GM18873 (cell line): ENCODE measurements around the gene MFAP4.

Source experiments
- ATAC-seq: cut with Tn5 transposase; IDR thresholded peaks from one replicate; pipeline ENCODE4 v1.9.1; 2021; ENCODE audit warnings: mild to moderate bottlenecking, moderate library complexity, moderate number of reproducible peaks; ENCODE audit not compliant: unreplicated experiment, low FRiP score

Gene MFAP4

DNA sequence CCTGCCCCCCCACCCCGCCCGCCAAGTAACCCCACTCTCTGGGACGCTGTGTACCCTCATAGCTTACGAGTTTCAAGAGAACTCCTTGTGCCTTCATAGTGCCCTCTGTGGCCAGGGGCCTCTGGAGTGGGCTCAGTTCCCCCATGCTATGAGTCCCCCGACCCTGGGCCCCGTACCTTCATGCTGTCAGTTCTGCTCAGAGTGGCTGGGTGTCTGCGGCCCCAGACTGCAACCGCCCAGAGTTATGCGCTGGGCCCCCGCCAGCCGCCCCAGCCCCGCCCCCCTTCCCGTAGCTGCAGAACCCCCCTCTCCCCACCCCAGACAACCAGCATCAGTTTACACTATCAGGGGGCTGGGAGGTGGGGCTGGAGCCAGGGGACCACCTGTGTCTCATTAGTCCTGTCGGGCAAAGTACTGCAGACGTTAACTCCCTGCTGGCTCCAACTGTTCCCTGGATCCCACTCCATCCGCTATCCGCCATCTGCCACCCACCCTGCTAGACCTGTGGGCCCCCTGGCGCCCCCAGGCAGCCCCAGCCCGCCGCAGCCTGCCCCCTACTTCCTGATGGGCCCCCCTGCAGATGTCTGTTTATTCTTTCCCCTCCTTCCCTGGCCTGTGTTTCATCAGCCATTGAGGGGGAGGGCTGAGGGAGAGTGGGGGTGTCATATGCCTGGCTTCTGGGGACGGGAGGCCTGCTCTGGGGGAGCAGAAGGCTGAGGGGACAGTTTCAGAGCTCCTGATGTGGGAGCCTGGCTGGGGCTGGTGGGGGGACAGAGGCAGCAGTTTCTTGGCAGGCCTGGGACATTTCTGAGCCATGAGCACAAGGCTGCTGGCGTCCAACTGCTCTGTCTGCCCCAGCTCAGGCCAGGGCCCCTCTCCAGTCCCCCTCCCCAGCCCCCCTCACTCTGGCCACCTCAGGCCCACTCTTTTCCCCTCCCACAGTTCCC is at the start of gene MFAP4:
MFAP4 (minus strand) TSS at position 217 of the 947 bp plus-strand sequence; CDS start at position 182, 35 bp downstream.
- ATAC-seq = no peak

GRCh38 chr17:19433727-19434340 is 46.8 kb upstream of the MFAP4 start:
- no peak for ATAC-seq

DNA sequence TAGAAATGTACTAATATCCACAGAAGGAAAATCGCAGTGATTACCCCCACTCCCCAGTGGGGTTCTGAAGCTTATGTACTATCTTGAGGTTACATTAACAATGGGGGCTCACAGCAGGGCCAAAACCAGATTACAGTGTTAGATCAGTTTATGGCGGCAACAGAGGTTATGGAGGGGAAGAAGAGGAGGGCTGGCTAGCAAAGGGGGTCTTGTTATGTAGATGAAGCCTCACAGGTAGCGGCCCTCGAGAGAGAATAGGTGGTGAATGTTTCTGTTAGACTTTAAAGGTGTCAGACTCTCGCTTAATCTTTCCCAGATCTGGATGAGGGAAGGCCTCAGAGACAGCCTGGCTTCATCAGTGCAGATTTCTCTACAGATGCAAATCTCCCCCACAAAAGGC is 46.3 kb upstream of the MFAP4 start:
- no peak for ATAC-seq

- ATAC-seq = no peak
Observed at GRCh38 chr17:19431691-19432090, 44.7 kb upstream of the MFAP4 start.

DNA sequence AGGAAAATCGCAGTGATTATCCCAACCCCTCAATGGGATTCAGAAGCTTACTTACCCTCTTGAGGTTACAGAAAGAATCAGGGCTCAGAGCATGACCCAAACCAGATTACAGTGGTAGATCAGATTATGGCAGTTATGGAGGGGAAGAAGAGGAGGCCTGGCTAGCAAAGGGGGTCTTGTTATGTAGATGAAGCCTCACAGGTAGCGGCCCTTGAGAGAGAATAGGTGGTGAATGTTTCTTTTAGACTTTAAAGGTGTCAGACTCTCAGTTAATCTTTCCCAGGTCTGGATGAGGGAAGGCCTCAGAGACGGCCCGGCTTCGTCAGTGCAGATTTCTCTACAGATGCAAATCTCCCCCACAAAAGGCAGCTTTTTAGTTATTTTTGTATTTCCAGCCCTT is 39.6 kb upstream of the MFAP4 start:
- ATAC-seq = no peak

GRCh38 chr17:19424934-19425868 is 38.2 kb upstream of the MFAP4 start:
- ATAC-seq = no peak

- ATAC-seq = no peak
Observed at GRCh38 chr17:19421926-19422325, 34.9 kb upstream of the MFAP4 start.

GRCh38 chr17:19421219-19421618 is 34.2 kb upstream of the MFAP4 start:
- no peak for ATAC-seq

- ATAC-seq = no peak
Observed at GRCh38 chr17:19418251-19418992, 31.4 kb upstream of the MFAP4 start.

DNA sequence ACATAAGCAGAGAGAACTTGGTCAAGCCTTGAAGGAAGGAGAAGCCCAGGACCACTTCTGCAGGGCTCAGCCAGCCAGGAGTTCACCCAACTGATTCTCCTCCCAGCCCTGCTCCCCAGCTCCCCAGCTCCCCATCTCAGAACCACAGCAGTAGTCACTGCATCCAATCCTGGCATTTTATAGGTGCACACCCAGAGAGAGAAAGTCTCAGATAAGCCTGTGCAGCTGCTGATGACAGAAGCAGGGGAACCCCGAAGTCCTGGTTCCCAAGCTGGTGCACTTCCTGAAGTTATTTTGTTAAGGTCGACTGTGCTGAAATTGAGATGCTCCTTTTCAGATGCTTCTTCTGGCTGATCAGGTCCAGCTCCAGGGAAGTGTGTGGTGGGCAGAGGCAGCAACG is 30.6 kb upstream of the MFAP4 start:
- ATAC-seq = no peak

- ATAC-seq = no peak
Observed at GRCh38 chr17:19415806-19416775, 29.1 kb upstream of the MFAP4 start.

GRCh38 chr17:19415311-19415710 is 28.3 kb upstream of the MFAP4 start:
- ATAC-seq = no peak

DNA sequence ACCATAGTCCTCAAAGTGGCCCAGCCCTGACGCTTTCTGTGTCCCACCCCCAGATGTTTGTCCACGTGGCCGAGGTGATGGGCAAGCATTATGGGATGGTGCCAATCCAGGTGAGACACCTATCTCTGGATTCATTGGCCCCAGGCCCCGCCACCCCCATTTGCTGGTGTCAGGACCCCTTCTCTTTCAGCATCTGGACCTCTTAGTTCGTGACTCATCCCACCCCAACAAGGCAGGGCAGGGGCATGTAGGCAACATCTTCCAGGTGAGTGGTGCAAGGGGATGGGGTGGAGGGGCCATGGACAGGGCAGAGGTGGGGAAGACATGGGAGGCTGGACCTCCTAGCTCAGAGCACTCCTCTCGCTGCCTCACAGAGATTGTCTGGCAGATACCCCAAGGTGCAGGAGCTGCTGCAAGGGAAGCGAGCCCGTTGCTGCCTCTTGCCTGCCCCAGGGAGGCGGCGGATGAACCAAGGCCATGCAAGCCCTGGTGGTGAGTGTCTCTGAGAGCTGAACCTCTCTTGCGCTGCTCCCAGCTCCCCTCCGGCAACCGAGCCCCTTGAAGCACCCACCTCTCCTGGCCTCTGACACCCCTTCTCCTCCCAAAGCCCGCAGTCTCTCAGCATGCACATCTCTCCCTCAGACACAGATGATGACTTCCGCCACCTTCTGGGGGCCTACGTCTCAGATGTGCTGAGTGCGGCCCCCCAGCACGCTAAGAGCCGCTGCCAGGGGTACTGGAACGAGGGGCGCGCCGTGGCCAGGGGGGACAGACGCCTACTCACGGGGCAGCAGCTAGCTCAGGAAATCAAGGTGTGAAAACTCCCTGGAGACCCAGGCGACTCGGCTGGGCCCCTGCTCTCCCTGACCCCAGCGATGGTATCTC is 27.6 kb upstream of the MFAP4 start:
- ATAC-seq = no peak

- no peak for ATAC-seq
Observed at GRCh38 chr17:19413761-19414160, 26.8 kb upstream of the MFAP4 start.

GRCh38 chr17:19412984-19413383 is 26.0 kb upstream of the MFAP4 start:
- no peak for ATAC-seq

GRCh38 chr17:19412510-19412909 is 25.5 kb upstream of the MFAP4 start:
- ATAC-seq = no peak

- ATAC-seq = no peak
Observed at GRCh38 chr17:19411631-19412030, 24.6 kb upstream of the MFAP4 start.
